A673 (cell line): ENCODE data around the gene ETV6.

Experiments used
- EZH2 ChIP-seq: fragments of 200-600 bp; sonication (generic); IDR thresholded peaks from 2 replicates; pipeline ENCODE4 v1.6.1; 2017; ENCODE audit warnings: borderline replicate concordance, low read depth, mild to moderate bottlenecking, mixed read lengths, antibody characterized with exemption, low read length; ENCODE audit not compliant: poor library complexity, severe bottlenecking
- TF ChIP-seq, protein P1 (sequence below): fragments of 300-800, 200-600 bp; sonication (generic); conservative IDR thresholded peaks from 2 replicates; pipeline ENCODE4 v1.5.1; 2017; ENCODE audit warnings: low read depth, mild to moderate bottlenecking, antibody characterized with exemption, low read length, moderate library complexity, mixed read lengths

GRCh38 chr12:11929714-11930113, 280.2 kb downstream of the ETV6 start:
- TF ChIP-seq EZH2, result no peak
- TF ChIP-seq, protein P1, sequence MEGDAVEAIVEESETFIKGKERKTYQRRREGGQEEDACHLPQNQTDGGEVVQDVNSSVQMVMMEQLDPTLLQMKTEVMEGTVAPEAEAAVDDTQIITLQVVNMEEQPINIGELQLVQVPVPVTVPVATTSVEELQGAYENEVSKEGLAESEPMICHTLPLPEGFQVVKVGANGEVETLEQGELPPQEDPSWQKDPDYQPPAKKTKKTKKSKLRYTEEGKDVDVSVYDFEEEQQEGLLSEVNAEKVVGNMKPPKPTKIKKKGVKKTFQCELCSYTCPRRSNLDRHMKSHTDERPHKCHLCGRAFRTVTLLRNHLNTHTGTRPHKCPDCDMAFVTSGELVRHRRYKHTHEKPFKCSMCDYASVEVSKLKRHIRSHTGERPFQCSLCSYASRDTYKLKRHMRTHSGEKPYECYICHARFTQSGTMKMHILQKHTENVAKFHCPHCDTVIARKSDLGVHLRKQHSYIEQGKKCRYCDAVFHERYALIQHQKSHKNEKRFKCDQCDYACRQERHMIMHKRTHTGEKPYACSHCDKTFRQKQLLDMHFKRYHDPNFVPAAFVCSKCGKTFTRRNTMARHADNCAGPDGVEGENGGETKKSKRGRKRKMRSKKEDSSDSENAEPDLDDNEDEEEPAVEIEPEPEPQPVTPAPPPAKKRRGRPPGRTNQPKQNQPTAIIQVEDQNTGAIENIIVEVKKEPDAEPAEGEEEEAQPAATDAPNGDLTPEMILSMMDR, result no peak
